Skeletal muscle satellite cell (primary cell): ENCODE measurements around the gene TP73.
"Not testable (repeated sequence)": the region's sequence is repeated elsewhere in the genome, so short reads cannot be mapped to it uniquely, and the experiment has no call there.

ENCODE experiments used
- H3K27me3 ChIP-seq: 2 replicates; pipeline ENCODE4 v1.7.0; 2013; ENCODE audit warnings: low read length; ENCODE audit not compliant: control insufficient read depth, insufficient read depth
- H3K36me3 ChIP-seq: 2 replicates; pipeline ENCODE4 v1.7.0; 2013; ENCODE audit warnings: mild to moderate bottlenecking, control low read depth, low read length; ENCODE audit not compliant: insufficient read depth
- H3K4me1 ChIP-seq: 2 replicates; pipeline ENCODE4 v1.7.0; 2013; ENCODE audit warnings: low read length; ENCODE audit not compliant: control insufficient read depth, insufficient read depth
- H3K4me2 ChIP-seq: 2 replicates; pipeline ENCODE4 v1.7.0; 2013; ENCODE audit warnings: mild to moderate bottlenecking, low read length
- H3K4me3 ChIP-seq: 2 replicates; pipeline ENCODE4 v1.7.0; 2013; ENCODE audit warnings: low read length
- H3K9ac ChIP-seq: 2 replicates; pipeline ENCODE4 v1.7.0; 2013; ENCODE audit warnings: mild to moderate bottlenecking, low read depth, low read length, moderate library complexity
- H3K9me3 ChIP-seq: replicated peaks from 2 replicates; pipeline ENCODE4 v1.7.0; 2013; ENCODE audit warnings: mild to moderate bottlenecking, control low read depth, low read length

TP73 gene

GRCh38 chr1:3724416-3725030 lies 72.2 kb downstream of the TP73 start:
- not testable (repeated sequence) for H3K4me3 ChIP-seq, H3K4me2 ChIP-seq, H3K9ac ChIP-seq, H3K9me3 ChIP-seq, H3K27me3 ChIP-seq, H3K36me3 ChIP-seq, H3K4me1 ChIP-seq

DNA sequence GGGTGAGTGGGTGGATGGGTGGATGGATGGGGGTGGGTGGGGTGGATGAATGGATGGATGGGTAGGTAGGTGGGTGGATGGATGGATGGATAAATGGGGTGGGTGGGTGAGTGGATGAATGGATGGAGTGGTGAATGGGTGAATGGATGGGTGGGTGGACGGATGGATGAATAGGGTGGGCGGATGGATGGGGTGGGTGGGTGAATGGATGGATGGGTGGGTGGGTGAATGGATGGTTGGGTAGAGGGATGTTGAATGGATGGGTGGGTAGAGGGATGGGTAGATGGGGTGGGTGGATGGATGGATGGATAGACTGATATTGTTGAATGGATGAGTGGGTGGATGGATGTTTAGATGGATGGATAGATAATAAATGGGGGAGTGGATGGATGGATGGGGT lies 73.0 kb downstream of the TP73 start:
- Histone ChIP-seq H3K9ac (no peak overlapping the region), H3K4me2 (no peak overlapping the region), H3K4me3 (no peak overlapping the region), H3K36me3 (no peaks in the 10 kb centered on the region), H3K27me3 (peaks cover 17% of the 10 kb centered on the region), H3K4me1 (no peaks in the 10 kb centered on the region), H3K9me3 (no peaks in the 10 kb centered on the region)

DNA sequence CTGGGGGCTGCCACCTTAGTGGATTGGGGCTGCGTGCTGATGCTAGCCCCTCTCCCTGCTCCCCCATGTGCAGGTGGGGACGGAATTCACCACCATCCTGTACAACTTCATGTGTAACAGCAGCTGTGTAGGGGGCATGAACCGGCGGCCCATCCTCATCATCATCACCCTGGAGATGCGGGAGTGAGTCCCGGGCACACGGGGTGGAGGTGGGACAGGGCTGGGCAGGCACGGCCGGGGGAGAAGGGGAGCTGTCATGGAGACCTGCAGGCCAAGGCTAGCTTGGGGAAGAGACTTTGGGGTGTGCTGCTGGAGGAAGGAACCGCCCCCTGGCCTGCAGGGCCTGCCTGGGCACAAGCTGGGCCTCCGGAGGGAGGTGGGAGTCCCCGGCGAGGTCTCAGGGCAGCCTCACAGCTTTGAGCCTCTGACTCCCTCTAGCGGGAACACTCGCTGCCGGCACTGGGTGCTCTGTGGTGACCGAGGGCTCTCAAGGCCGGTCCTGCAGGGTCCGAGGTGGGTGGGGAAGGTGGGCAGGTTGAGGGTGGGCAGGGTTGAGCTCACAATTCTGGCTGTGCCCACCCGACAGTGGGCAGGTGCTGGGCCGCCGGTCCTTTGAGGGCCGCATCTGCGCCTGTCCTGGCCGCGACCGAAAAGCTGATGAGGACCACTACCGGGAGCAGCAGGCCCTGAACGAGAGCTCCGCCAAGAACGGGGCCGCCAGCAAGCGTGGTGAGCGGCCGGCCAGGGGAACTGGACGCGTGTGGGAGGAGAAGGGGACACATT lies 74.9 kb downstream of the TP73 start:
- H3K36me3 ChIP-seq: no peaks in the 10 kb centered on the region
- H3K9ac ChIP-seq: no peak overlapping the region

DNA sequence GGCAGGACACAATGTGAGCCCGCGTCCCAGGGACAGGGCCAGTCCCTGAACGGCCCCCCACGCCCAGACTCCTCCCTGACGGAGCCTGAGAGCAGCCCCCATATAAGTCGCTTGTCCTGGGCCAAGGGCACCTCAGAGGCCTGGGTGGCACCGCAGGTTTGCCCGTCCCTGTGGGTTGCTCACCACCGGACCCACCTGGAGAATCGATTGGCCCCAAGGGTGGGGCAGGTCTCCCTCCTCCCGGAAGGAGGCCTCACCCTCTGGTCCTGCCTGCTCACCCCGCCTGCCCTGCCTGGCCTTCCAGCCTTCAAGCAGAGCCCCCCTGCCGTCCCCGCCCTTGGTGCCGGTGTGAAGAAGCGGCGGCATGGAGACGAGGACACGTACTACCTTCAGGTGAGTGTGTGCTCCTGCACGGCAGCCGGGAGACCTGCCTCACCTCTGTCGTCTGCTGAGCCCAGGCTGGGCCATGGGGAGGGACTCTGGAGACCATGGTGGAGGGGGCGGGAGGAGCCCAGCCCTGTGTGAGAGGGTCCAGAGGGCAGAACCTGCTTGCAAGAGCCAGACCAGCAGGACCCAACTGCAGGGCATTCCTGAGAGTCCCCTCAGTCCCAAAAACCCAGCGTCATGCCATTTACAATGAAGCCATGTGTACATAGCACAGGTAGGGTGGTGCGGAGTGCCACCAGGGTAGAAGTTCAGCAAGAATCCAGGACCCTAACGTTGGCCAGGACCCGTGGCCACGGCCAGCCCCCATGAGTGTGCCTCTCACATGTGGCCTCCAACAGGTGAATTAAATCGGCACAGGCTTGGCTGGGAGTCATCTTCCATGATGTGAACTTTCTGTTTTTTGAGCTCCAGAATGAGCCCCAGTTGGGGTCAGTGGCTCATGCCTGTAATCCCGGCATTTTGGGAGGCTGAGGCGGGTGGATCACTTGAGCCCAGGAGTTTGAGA lies 75.8 kb downstream of the TP73 start:
- Histone ChIP-seq H3K4me3 (no peak overlapping the region), H3K4me1 (no peaks in the 10 kb centered on the region), H3K27me3 (peaks cover 35% of the 10 kb centered on the region), H3K9me3 (no peaks in the 10 kb centered on the region), H3K9ac (no peak overlapping the region), H3K36me3 (no peaks in the 10 kb centered on the region), H3K4me2 (no peak overlapping the region)

More for the DNA sequence above, 74.9 kb downstream of the TP73 start:
- Histone ChIP-seq H3K4me1 (no peaks in the 10 kb centered on the region), H3K4me3 (no peak overlapping the region), H3K4me2 (no peak overlapping the region), H3K27me3 (peaks cover 33% of the 10 kb centered on the region), H3K9me3 (no peaks in the 10 kb centered on the region)

- no peaks in the 10 kb centered on the region for H3K9me3 ChIP-seq
- peaks cover 35% of the 10 kb centered on the region for H3K27me3 ChIP-seq
- H3K4me3 ChIP-seq: no peak overlapping the region
- no peak overlapping the region for H3K9ac ChIP-seq
- no peak overlapping the region for H3K4me2 ChIP-seq
- H3K36me3 ChIP-seq: peaks cover 3% of the 10 kb centered on the region
- H3K4me1 ChIP-seq: no peaks in the 10 kb centered on the region
These were observed 77.6 kb downstream of the TP73 start for GRCh38 chr1:3729594-3730542.

DNA sequence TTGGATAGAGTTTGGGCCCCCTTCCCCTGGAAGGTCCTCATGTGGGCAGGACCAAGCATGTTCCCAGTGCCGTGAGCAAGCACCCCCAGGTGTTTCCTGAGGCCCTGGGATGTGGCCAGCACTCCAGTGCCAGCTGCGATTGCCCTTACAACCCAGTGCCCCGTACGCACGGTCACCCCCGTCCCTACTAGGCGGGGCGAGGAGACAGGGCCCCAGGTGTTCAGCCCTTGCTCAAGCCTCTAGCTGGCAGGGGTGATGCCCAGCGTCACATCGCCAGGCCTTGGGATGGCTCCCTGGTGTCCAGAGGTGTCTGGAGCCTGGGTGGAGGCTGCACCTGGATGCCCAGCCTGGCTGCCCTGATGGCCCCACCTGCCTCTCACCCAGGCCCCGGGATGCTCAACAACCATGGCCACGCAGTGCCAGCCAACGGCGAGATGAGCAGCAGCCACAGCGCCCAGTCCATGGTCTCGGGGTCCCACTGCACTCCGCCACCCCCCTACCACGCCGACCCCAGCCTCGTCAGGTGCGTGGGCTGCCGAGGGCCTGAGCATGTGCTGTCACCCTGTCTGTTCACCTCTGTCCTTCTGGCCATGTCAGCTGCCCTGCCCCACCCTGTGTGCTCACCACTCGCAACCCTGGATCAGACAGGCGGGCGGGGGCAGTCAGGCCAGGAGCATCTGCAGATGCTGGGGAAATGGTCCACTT lies 78.4 kb downstream of the TP73 start:
- H3K4me2 ChIP-seq: no peak overlapping the region
- peaks cover 35% of the 10 kb centered on the region for H3K27me3 ChIP-seq
- H3K9ac ChIP-seq: no peak overlapping the region
- no peaks in the 10 kb centered on the region for H3K9me3 ChIP-seq
- H3K36me3 ChIP-seq: peaks cover 3% of the 10 kb centered on the region
- H3K4me3 ChIP-seq: no peak overlapping the region
- H3K4me1 ChIP-seq: peaks cover 7% of the 10 kb centered on the region

- Histone ChIP-seq H3K27me3 (peaks cover 35% of the 10 kb centered on the region), H3K9ac (no peak overlapping the region), H3K4me1 (peaks cover 18% of the 10 kb centered on the region), H3K9me3 (no peaks in the 10 kb centered on the region), H3K4me3 (no peak overlapping the region), H3K4me2 (no peak overlapping the region), H3K36me3 (peaks cover 7% of the 10 kb centered on the region)
These were observed 79.5 kb downstream of the TP73 start for GRCh38 chr1:3731583-3732433.

GRCh38 chr1:3732434-3733093 lies 80.2 kb downstream of the TP73 start:
- H3K9ac ChIP-seq: no peak overlapping the region
- peaks cover 11% of the 10 kb centered on the region for H3K36me3 ChIP-seq
- no peaks in the 10 kb centered on the region for H3K9me3 ChIP-seq
- H3K4me2 ChIP-seq: no peak overlapping the region
- H3K4me1 ChIP-seq: peaks cover 18% of the 10 kb centered on the region
- H3K27me3 ChIP-seq: peaks cover 35% of the 10 kb centered on the region
- H3K4me3 ChIP-seq: no peak overlapping the region

DNA sequence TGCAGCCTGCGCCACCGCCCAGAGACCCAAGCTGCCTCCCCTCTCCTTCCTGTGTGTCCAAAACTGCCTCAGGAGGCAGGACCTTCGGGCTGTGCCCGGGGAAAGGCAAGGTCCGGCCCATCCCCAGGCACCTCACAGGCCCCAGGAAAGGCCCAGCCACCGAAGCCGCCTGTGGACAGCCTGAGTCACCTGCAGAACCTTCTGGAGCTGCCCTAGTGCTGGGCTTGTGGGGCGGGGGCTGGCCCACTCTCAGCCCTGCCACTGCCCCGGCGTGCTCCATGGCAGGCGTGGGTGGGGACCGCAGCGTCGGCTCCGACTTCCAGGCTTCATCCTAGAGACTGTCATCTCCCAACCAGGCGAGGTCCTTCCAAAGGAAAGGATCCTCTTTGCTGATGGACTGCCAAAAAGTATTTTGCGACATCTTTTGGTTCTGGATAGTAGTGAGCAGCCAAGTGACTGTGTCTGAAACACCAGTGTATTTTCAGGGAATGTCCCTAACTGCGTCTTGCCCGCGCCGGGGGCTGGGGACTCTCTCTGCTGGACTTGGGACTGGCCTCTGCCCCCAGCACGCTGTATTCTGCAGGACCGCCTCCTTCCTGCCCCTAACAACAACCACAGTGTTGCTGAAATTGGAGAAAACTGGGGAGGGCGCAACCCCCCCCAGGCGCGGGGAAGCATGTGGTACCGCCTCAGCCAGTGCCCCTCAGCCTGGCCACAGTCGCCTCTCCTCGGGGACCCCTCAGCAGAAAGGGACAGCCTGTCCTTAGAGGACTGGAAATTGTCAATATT lies 81.0 kb downstream of the TP73 start:
- Histone ChIP-seq H3K27me3 (peaks cover 35% of the 10 kb centered on the region), H3K36me3 (peaks cover 13% of the 10 kb centered on the region), H3K9ac (no peak overlapping the region), H3K4me2 (no peak overlapping the region), H3K4me3 (no peak overlapping the region), H3K9me3 (no peaks in the 10 kb centered on the region), H3K4me1 (peaks cover 18% of the 10 kb centered on the region)
